ENCODE measurements around the gene ZNF697.

The ZNF697 gene

DNA sequence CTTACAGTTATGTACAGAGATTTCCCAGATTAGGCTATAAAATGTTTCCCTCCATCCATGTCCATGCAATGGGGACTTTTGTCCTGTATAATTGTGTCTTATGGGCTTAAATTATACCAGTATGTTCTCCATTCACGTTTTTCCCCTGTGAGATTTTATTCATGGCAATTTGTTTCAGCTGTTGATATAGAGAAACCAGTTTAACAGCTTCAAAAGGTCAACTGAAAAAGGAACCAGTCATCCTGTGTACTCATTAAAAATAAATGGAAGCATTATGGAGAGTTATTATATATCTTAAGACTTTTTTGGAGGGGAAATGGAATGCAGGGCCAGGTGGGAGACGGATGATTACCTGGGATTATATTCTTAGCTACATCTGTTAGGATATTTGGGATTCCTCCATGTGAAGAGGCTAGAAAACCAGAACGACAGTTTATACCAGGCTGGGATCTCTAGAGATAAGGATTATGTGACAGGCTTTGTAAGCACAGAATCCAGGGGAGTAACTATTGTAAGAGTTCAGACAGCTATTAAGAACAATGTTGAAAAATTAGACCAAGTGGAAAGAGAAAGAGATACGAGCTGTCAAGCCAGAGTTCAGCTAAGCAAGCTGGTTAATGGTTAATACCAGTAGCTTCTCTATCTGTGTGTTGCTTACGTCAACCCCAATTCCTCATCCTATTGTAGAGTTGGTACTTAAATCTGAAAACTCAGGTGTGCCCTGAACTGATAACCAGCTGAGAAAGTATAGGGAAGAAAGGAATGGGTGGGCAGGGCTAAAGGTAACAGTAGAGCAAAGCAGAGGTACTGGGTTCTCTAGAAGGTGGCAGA is 12.4 kb upstream of the ZNF697 start:
- no peak for DNase-seq

DNA sequence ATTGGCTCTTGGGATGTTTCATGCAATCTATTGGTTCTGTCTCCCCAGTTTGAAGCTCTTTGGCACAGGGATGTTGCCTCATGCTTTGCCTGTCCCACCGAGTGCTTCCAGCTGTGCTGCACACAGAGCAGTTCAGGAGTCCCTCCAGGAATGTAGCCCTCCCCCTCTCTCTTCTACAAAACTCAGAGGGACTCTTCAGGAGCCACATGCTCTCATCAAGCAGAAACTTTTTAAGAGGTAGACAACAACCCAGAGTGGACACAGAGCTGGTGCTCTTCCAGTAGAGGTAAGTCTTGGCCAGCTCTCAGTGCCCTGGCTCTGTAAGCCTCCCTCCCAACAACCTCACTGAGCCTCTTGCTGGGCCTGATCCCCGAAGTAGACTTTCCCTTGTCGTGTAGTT is 11.6 kb upstream of the ZNF697 start:
- no peak for DNase-seq

DNA sequence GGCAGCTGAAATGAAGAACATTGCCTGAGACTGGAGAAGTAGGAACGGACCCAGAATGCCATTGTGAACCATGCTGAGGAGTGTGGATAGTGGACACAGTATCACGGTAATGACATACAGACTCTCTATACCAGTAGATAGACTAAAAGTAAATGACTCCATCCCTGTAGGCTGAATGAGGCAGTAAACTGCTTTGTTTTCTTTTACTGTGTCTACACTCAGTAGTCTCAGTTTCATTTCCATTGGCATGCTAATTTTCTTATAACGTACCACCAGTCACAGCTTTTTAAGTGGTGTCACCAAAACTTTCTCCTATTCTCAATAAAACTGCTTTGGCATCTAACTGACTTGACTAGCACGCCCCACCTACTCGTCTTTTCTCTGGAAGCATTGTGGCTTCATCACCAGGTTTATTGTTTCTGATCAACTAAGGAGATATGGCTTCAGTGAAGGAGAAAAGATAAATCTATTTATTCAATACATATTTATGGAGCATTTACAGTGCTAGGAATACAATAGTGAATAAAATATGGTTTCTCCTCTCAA is 8.4 kb upstream of the ZNF697 start:
- no peak for DNase-seq

- no peak for DNase-seq
Observed at GRCh38 chr1:119655154-119655553, 7.1 kb upstream of the ZNF697 start.

- DNase-seq, result no peak
Observed at GRCh38 chr1:119653839-119654170, 5.7 kb upstream of the ZNF697 start.

- no peak for DNase-seq
Observed at GRCh38 chr1:119653135-119653838, 5.2 kb upstream of the ZNF697 start.

GRCh38 chr1:119652587-119652986 is 4.5 kb upstream of the ZNF697 start:
- DNase-seq, result no peak

- DNase-seq, result no peak
Observed at GRCh38 chr1:119651641-119652040, 3.6 kb upstream of the ZNF697 start.

GRCh38 chr1:119651133-119651532 is 3.1 kb upstream of the ZNF697 start:
- no peak for DNase-seq

DNA sequence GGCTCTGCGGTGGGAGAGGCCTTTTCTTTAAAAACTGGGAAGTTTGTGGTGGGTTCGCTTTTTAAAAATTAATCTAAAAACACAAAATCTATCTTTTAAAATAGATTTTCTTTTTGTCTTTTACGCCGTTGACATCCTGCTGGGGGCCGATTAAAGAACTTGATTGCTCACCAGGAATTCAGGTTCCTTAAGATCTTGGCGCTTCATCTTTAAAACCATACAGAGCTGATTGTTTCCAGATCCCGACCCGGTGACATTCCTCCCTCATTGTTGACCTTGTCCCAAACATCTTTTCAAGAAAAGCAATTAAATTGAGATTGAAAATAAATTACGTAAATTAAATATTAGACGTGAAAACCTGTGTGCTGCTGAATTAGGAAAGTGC is 546 bp upstream of the ZNF697 start:
- no peak for DNase-seq

- no peak for DNase-seq
Observed at GRCh38 chr1:119647228-119647733, 785 bp downstream of the ZNF697 start.

GRCh38 chr1:119646521-119647227 is 1.4 kb downstream of the ZNF697 start:
- no peak for DNase-seq

GRCh38 chr1:119639109-119639508 is 9.0 kb downstream of the ZNF697 start:
- no peak for DNase-seq

DNA sequence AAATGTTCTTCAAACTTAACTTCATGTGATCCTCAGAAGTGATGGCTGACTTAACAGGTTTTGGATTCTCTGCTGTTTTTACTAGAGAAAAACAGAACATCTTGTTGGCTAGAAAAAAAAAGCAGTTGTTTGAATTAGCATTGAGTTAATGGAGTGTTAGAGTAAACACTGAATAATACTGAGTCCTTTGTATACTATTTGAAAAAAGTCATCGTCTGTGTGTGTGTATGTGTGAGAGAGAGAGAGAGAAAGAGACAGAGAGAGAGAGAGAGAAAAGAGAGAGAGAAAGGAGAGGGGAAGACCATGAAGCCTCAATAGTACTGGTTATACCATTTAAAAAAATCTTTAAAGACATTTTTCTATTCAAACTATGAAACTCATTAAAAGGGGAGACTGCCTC is 10.4 kb downstream of the ZNF697 start:
- no peak for DNase-seq

GRCh38 chr1:119636491-119637089 is 11.5 kb downstream of the ZNF697 start:
- no peak for DNase-seq

DNA sequence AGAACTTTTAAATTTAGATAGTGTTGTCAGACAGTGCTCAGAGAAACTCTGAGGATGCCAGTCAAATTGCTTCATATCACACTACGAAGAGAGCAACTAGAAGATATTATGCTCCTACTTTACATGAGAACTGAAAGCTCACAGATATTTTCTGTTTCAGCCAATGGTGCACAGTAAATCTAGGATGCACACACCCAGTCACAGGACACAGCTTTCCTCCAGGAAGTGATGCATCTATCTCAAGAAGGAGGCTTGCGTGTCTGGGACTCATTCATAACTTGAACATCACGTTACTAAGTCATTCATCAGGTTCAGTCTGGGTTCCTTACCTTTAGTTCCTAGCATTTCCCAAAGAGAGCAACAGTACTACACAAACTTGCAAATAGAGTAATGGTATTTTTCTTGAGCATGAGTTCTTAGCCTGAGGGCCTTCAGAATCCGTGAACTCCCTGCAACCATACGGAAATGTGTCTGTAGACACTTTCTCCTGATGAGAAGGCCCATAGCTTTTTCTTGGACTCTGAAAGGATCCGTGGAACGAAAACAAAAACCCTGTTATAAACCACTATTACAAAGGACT is 12.2 kb downstream of the ZNF697 start:
- no peak for DNase-seq

DNA sequence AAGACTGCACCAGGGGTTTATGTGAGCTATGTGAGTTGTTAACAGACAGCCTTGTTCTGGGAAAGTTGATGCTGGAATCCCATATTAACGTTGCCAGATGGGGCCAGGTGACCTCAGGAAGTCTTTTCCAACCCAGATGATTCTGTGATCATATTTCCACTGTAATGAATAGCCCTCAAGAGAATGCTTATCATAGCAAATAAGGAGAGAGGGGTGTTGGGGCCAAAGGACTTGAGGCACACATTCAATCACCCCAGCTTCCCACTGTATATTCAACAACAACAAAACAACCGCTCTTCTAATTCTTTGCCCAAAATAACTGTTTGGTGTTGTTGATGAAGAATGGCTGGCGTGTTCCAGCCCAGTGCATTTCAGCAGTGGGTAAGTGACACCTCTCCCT is 14.1 kb downstream of the ZNF697 start:
- no peak for DNase-seq

- DNase-seq, result no peak
Observed at GRCh38 chr1:119633575-119633974, 14.5 kb downstream of the ZNF697 start.

DNA sequence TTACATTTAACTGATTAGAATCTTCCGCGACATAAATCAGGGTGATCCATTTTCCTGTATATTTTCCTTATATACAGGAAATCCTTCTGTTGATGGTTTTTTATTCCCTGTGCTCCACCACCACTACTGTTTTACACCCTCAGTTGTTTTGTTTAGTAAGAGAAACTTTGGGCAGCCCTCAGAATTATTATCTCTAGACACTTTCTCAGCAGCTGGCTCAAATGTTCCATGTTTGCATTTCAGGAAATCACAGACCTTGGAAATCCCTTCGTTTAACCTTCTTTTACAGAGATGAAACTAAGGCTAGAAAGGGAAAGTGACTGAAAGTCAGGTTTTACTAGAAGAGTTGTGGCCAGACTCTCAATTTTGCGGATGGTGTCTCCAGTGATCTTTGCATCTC is 15.2 kb downstream of the ZNF697 start:
- DNase-seq, result no peak

DNA sequence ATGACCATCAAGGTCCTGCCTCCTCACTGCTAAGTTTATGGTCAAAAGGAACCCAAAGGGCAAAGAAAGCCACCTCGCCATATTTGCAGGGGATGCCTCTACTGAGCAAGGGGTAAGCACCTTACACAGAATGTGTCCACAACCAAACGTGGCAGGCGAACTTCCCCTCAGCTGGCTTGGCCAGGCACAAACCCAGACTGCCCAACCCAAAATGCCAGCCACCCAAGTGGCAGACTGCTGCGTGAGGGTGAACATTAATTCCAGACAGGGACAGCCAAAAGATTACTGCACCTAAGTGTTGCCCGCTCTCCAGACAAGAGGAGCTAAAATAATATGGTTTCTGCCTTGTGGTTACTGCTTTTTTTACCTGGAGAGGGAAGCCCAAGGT is 16.0 kb downstream of the ZNF697 start:
- DNase-seq, result no peak

DNA sequence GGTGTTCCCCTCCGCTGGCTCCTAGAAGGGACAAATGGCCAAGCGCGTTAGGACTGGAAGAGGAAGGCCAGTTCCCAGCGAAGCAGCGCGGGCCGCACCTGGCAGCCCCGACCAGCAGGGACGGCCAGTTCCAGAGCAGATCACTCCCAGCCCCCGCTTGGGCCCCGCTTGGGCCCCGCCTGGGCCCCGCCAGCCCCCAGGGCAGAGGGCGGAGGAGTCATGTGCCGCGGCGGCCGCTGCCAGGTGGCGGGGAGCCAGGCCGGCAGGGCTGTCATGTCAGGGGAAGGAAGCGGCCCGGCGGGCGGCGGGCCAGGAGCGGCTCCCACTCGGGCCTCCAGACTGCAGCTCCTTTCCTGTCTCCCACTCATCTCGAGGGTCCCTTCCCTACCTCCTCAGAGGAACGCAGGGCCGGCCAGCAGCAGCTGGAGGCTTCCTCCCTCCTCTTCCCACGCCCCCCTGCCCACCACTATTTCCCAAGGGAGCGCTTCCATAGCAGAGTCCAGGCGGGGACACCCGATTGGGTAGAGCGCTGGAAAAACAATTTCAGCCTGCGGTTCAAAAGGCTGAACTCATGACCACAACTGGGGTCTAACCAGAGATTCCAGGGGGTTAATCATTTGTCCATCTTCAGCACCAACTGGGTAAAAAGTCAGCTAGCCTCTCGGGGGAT is 16.5 kb downstream of the ZNF697 start:
- no peak for DNase-seq

- DNase-seq, result no peak
Observed at GRCh38 chr1:119631086-119631432, 17.0 kb downstream of the ZNF697 start.
